Activated naive CD8-positive, alpha-beta T cell (primary cell): ENCODE results near the gene CCDC82.
A peak's percentile ranks its signal among the peaks of the same experiment; 100 is the strongest.

ENCODE experiments used
- H3K27ac Mint-ChIP-seq: one replicate; pipeline ENCODE4 v1.8.0; 2021; ENCODE audit warnings: mixed read lengths
- H3K27me3 Mint-ChIP-seq: one replicate; pipeline ENCODE4 v1.8.0; 2021; ENCODE audit warnings: mixed read lengths
- H3K36me3 Mint-ChIP-seq: one replicate; pipeline ENCODE4 v1.8.0; 2021; ENCODE audit warnings: mixed read lengths
- H3K4me1 Mint-ChIP-seq: one replicate; pipeline ENCODE4 v1.8.0; 2021; ENCODE audit warnings: low read depth, mixed read lengths
- H3K4me3 Mint-ChIP-seq: one replicate; pipeline ENCODE4 v1.8.0; 2021; ENCODE audit warnings: mild to moderate bottlenecking, mixed read lengths
- H3K9me3 Mint-ChIP-seq: one replicate; pipeline ENCODE4 v1.8.0; 2021; ENCODE audit warnings: low read depth, mixed read lengths

CCDC82 gene

GRCh38 chr11:96313163-96313562 lies 76.5 kb downstream of the CCDC82 start:
- Mint-ChIP-seq H3K27ac (peak overlapping the region; percentile 77), H3K9me3 (no peaks in the 10 kb centered on the region), H3K27me3 (no peaks in the 10 kb centered on the region), H3K4me1 (peaks cover 94% of the 10 kb centered on the region), H3K36me3 (peaks cover 15% of the 10 kb centered on the region), H3K4me3 (no peak overlapping the region)

GRCh38 chr11:96311120-96311568 lies 78.6 kb downstream of the CCDC82 start:
- Mint-ChIP-seq H3K36me3 (peaks cover 10% of the 10 kb centered on the region), H3K9me3 (no peaks in the 10 kb centered on the region), H3K4me1 (peaks cover 93% of the 10 kb centered on the region), H3K27me3 (no peaks in the 10 kb centered on the region), H3K27ac (peak overlapping the region; percentile 59), H3K4me3 (no peak overlapping the region)

- H3K27ac Mint-ChIP-seq = no peak overlapping the region
- no peak overlapping the region for H3K4me3 Mint-ChIP-seq
- no peaks in the 10 kb centered on the region for H3K9me3 Mint-ChIP-seq
- no peaks in the 10 kb centered on the region for H3K27me3 Mint-ChIP-seq
- H3K36me3 Mint-ChIP-seq = peaks cover 8% of the 10 kb centered on the region
- peaks cover 90% of the 10 kb centered on the region for H3K4me1 Mint-ChIP-seq
These were observed 79.5 kb downstream of the CCDC82 start for GRCh38 chr11:96310236-96310635.

GRCh38 chr11:96309643-96310017 lies 80.1 kb downstream of the CCDC82 start:
- Mint-ChIP-seq H3K9me3 (no peaks in the 10 kb centered on the region), H3K4me3 (no peak overlapping the region), H3K4me1 (peaks cover 89% of the 10 kb centered on the region), H3K27ac (peak overlapping the region; percentile 84), H3K27me3 (no peaks in the 10 kb centered on the region), H3K36me3 (peaks cover 5% of the 10 kb centered on the region)

- peaks cover 89% of the 10 kb centered on the region for H3K4me1 Mint-ChIP-seq
- H3K27me3 Mint-ChIP-seq = no peaks in the 10 kb centered on the region
- peak overlapping the region; percentile 35 for H3K4me3 Mint-ChIP-seq
- no peaks in the 10 kb centered on the region for H3K9me3 Mint-ChIP-seq
- H3K36me3 Mint-ChIP-seq = peaks cover 5% of the 10 kb centered on the region
- H3K27ac Mint-ChIP-seq = peak overlapping the region; percentile 84
These were observed 80.6 kb downstream of the CCDC82 start for GRCh38 chr11:96309016-96309642.

- H3K4me3 Mint-ChIP-seq = peak overlapping the region; percentile 68
These were observed 82.0 kb downstream of the CCDC82 start for GRCh38 chr11:96307776-96308140.

GRCh38 chr11:96306933-96307775 lies 82.6 kb downstream of the CCDC82 start:
- Mint-ChIP-seq H3K4me1 (peaks cover 91% of the 10 kb centered on the region), H3K27me3 (no peaks in the 10 kb centered on the region), H3K9me3 (no peaks in the 10 kb centered on the region), H3K4me3 (peak overlapping the region; percentile 68), H3K27ac (peak overlapping the region; percentile 78), H3K36me3 (peaks cover 5% of the 10 kb centered on the region)

More at GRCh38 chr11:96307776-96308140, 82.0 kb downstream of the CCDC82 start:
- no peaks in the 10 kb centered on the region for H3K27me3 Mint-ChIP-seq
- peaks cover 5% of the 10 kb centered on the region for H3K36me3 Mint-ChIP-seq
- H3K4me1 Mint-ChIP-seq = peaks cover 90% of the 10 kb centered on the region
- H3K27ac Mint-ChIP-seq = peak overlapping the region; percentile 58
- H3K9me3 Mint-ChIP-seq = no peaks in the 10 kb centered on the region

- no peaks in the 10 kb centered on the region for H3K9me3 Mint-ChIP-seq
- peaks cover 5% of the 10 kb centered on the region for H3K36me3 Mint-ChIP-seq
- no peaks in the 10 kb centered on the region for H3K27me3 Mint-ChIP-seq
- peaks cover 92% of the 10 kb centered on the region for H3K4me1 Mint-ChIP-seq
- H3K4me3 Mint-ChIP-seq = peak overlapping the region; percentile 68
- H3K27ac Mint-ChIP-seq = peak overlapping the region; percentile 78
These were observed 83.1 kb downstream of the CCDC82 start for GRCh38 chr11:96306600-96306932.

GRCh38 chr11:96306071-96306470 lies 83.6 kb downstream of the CCDC82 start:
- no peak overlapping the region for H3K27ac Mint-ChIP-seq
- H3K9me3 Mint-ChIP-seq = no peaks in the 10 kb centered on the region
- H3K36me3 Mint-ChIP-seq = peaks cover 5% of the 10 kb centered on the region
- H3K4me3 Mint-ChIP-seq = no peak overlapping the region
- H3K27me3 Mint-ChIP-seq = no peaks in the 10 kb centered on the region
- H3K4me1 Mint-ChIP-seq = peaks cover 92% of the 10 kb centered on the region

GRCh38 chr11:96303980-96304379 lies 85.7 kb downstream of the CCDC82 start:
- no peaks in the 10 kb centered on the region for H3K27me3 Mint-ChIP-seq
- H3K9me3 Mint-ChIP-seq = no peaks in the 10 kb centered on the region
- H3K4me1 Mint-ChIP-seq = peaks cover 92% of the 10 kb centered on the region
- peak overlapping the region; percentile 83 for H3K27ac Mint-ChIP-seq
- H3K36me3 Mint-ChIP-seq = peaks cover 10% of the 10 kb centered on the region
- H3K4me3 Mint-ChIP-seq = peak overlapping the region; percentile 39

- H3K27me3 Mint-ChIP-seq = no peaks in the 10 kb centered on the region
- peaks cover 87% of the 10 kb centered on the region for H3K4me1 Mint-ChIP-seq
- H3K27ac Mint-ChIP-seq = no peak overlapping the region
- H3K9me3 Mint-ChIP-seq = no peaks in the 10 kb centered on the region
- peaks cover 10% of the 10 kb centered on the region for H3K36me3 Mint-ChIP-seq
- H3K4me3 Mint-ChIP-seq = no peak overlapping the region
These were observed 86.6 kb downstream of the CCDC82 start for GRCh38 chr11:96303064-96303463.
